Ovary (tissue), 3 donors: Measurements from ENCODE around the gene SLC4A5.

Experiments used
- EP300 ChIP-seq: sonication (generic); formaldehyde crosslinking; IDR thresholded peaks from one replicate; pipeline ENCODE4 v1.6.1; 2017; ENCODE audit warnings: antibody characterized with exemption
- POLR2A ChIP-seq: fragments of 450-650 bp; IDR thresholded peaks from one replicate; pipeline ENCODE4 v1.6.1; 2017; ENCODE audit warnings: antibody characterized with exemption, mild to moderate bottlenecking, moderate library complexity
- TF ChIP-seq, protein P1 (sequence below), 3 donors: fragments of 450-650 bp in 2 of 3; fragments of 200-600 bp in 1 of 3; IDR thresholded peaks; one replicate each; pipeline versions ENCODE4 v1.5.1 to v1.8.0; 2016 to 2022; ENCODE audit warnings: antibody characterized with exemption in 3 of 3, mild to moderate bottlenecking in 1 of 3
- donor health status: DM: no; HTN: no; CAD: no.

GRCh38 chr2:74244286-74244685 lies 98.9 kb downstream of the SLC4A5 start:
- TF ChIP-seq, protein P1, sequence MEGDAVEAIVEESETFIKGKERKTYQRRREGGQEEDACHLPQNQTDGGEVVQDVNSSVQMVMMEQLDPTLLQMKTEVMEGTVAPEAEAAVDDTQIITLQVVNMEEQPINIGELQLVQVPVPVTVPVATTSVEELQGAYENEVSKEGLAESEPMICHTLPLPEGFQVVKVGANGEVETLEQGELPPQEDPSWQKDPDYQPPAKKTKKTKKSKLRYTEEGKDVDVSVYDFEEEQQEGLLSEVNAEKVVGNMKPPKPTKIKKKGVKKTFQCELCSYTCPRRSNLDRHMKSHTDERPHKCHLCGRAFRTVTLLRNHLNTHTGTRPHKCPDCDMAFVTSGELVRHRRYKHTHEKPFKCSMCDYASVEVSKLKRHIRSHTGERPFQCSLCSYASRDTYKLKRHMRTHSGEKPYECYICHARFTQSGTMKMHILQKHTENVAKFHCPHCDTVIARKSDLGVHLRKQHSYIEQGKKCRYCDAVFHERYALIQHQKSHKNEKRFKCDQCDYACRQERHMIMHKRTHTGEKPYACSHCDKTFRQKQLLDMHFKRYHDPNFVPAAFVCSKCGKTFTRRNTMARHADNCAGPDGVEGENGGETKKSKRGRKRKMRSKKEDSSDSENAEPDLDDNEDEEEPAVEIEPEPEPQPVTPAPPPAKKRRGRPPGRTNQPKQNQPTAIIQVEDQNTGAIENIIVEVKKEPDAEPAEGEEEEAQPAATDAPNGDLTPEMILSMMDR (IDR thresholded peaks at IDR 0.05), result no peak
- TF ChIP-seq POLR2A, result no peak
- TF ChIP-seq EP300, result no peak
